GM21786 (cell line): ENCODE measurements around the gene BICD2.

Experiments
- ATAC-seq: cut with Tn5 transposase; IDR thresholded peaks from one replicate; pipeline ENCODE4 v1.9.1; 2021; ENCODE audit not compliant: unreplicated experiment

Gene BICD2

DNA sequence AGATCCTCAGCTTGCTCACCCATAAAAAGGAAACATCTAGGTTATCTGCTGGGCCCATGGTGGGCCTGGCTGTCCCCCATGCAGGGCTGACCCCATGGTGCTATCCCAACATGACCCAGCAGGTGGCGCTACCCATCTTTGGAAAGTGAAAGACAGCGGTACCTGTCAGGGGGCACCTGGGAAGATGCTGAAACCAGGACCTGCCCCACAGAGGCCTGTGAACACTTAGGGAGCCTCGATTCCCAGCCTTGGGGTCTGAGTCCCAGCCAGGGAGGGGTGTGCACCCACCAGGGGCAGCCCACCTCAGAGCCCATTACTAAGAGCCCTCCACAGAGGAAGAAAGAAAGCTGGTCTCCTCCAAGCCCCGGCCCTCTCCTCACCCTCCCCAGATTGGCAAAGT, 48.1 kb downstream of the BICD2 start:
- ATAC-seq: no peak

DNA sequence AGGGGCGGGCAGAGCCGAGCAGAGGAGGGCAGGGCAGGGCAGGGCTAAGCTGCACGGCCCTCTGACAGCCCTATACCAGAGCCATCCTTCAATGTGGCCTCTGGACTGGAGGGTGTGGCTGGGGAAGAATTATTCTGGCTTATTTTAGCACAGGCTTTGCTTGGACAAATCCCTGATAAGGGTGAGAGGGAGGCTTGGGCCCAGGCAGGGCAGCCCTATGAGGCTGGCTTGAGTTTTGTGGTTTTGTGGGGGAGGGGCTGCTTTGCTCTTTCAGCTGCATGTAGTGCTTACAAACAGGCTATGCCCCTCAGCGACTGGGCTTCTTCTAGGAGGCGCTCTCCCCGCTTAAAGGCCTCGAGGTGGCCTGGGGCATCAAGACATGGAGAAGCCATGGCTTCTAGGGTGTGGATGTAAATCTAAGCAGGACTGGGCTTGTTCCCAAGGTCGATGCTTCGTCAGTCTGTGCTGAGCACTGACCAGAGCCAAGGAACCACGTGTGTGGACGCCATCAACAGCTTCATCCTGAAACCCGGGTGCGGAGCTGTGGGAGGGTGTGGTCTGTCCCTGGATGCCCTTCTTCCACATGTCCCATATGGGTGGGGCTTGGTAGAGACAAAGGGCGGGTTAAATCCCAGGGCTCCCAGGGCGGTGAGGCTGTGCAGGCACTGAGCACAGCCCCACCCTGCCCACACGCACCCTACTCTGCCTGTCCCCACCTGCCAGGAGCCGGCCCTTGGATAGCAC, 49.0 kb downstream of the BICD2 start:
- no peak for ATAC-seq

- no peak for ATAC-seq
Measured at GRCh38 chr9:92714787-92715487, 49.7 kb downstream of the BICD2 start.

GRCh38 chr9:92714016-92714415, 50.6 kb downstream of the BICD2 start:
- ATAC-seq: no peak

DNA sequence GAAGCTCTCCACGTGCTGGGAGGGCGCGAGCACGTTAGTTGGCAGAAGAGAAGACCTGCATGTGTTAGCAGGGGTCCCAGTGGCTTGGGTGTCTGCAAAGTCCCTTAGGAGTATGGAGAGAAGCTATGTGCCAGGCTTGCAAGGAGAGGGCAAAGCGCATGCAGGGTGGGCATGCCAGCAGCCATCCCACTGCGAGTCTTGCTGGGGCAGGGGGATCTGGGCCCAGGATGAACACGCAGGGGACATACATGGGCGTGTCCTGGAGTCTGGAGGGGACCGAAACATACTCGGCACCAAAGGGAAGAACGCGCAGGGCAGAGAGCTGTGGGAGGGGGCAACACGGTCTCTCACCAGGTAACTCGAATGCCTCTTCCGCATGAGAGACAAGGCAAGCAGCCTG, 51.1 kb downstream of the BICD2 start:
- no peak for ATAC-seq

DNA sequence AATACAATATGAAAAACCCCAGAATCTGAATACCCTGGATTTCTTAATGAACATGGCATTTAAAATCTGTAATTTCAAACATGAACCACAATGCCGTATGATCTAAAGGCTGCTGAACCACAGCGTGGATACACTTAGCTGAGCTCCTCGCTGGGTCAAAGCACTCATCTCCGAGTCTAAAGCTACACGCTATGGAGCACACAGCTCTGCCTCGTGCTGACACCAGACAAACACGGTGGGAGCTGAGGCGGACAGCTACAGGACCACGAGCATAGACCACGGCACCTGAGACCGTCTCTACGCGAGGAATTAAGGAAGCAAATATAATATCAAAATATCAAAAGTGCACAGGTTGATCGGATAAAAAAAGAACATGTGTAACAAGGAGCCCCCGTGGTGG, 51.9 kb downstream of the BICD2 start:
- no peak for ATAC-seq

GRCh38 chr9:92711844-92712243, 52.8 kb downstream of the BICD2 start:
- ATAC-seq: no peak

DNA sequence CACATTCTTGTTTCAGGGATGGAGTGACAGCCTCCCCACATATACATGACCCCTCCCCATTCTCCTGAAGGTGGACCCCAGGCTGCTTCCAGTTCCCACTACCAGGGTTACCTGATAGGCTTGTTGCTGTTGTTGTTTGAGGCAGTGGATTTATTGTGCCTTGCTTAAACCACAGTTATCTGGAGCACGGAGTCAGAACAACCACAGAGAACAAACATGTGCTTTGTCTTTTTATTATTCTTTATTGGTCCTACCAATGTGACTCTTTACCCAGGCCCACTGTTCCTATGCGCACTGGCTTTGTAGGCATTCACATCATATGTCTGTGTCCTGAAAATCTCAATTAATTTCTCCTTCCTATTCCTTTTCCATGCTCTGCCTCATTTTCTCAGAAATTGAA, 53.5 kb downstream of the BICD2 start:
- ATAC-seq: no peak

DNA sequence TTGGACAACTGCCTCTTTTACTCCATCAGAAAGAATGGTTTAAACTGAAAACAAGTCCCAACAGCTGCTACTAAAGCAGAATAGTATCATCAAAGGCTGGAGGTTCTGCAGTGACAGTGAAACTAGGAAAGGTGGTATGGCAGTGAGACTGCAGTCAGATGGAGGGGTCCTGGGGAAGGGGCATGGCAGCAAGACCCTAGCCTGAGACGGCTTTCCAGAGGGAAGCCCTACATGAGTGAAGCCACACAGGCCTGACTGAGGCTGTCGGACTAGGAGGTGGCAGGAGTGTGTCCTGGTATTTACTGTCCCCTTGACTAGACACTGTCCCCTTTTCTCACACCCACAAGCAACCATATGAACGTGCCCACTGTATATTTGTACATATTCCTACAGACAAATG, 54.3 kb downstream of the BICD2 start:
- no peak for ATAC-seq

DNA sequence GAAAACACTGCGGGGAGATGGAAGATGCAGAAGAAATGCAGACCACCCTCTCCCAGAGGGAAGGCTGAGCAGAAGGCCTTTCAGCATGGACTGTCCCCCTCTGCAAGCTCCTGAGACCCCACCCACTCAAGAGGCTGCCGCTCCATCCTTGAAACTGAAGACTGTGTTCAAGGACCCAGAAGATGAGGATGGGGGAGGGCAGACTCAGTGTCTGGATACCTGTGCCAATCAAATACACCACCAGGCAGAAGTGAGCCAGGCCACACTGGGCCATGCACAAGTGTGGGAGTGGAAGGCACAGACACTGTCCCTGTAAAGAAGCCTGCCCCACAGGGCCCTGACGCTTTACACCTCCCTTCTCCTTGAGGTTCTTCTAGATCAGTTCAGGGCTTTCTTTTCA, 54.7 kb downstream of the BICD2 start:
- no peak for ATAC-seq

GRCh38 chr9:92709240-92709639, 55.4 kb downstream of the BICD2 start:
- no peak for ATAC-seq

DNA sequence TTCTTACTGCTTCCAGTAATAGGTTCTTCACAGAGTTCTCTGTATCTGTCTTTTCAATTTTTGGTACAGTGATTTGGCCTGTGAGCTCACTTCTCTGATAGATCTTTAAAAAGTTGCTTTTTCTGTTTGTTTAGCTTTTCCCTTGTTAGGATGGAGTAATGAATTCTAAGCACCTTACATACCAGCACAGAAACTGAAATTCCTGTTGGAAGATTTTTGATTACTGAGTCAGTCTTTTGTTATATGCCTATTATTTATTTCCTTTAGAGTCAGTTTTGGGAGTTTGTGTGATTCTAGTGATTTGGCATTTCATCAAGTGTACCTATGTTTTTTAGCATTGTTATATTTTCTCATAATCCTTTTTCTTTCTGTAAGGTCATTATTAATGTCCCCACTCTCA, 57.1 kb downstream of the BICD2 start:
- ATAC-seq: no peak

- ATAC-seq: peak; percentile 64
Measured at GRCh38 chr9:92706218-92706940, 58.3 kb downstream of the BICD2 start.

- ATAC-seq: no peak
Measured at GRCh38 chr9:92704528-92704927, 60.1 kb downstream of the BICD2 start.

- no peak for ATAC-seq
Measured at GRCh38 chr9:92696619-92697018, 68.0 kb downstream of the BICD2 start.

DNA sequence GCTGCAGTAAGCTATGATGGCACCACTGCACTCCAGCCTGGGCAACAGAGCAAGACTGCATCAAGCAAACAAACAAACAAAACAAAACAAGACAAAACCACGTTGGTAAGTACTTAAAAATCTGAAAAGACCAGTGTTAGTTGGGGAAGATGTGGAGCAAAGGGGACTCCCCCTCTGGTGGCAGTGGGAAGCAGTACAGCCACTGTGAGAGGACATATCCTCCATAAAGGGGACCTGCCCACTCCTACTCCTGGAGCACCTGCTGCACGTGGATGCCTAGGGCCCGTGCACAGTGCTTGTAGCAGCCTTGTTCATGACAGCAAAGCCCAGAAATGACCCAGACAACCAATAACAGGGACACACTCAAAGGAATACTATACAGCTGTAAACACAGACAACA, 77.7 kb downstream of the BICD2 start:
- no peak for ATAC-seq

GRCh38 chr9:92685022-92685421, 79.6 kb downstream of the BICD2 start:
- no peak for ATAC-seq

DNA sequence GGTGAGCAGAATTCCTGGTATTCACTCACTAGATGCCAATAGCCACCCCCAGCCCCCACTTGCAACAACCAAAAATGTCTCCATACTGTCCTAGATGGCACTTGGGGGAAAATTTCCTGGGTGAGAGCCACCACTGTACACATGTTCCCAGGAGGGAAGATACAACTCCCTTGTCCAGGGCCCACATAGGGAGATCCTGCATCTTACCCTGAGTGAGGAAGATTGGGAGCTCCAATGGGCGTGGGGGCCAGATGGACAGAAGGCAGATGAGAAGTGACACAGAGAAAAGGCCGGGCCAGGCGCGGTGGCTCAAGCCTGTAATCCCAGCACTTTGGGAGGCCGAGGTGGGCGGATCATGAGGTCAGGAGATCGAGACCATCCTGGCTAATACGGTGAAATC, 82.4 kb downstream of the BICD2 start:
- no peak for ATAC-seq

- no peak for ATAC-seq
Measured at GRCh38 chr9:92680166-92681119, 84.2 kb downstream of the BICD2 start.

DNA sequence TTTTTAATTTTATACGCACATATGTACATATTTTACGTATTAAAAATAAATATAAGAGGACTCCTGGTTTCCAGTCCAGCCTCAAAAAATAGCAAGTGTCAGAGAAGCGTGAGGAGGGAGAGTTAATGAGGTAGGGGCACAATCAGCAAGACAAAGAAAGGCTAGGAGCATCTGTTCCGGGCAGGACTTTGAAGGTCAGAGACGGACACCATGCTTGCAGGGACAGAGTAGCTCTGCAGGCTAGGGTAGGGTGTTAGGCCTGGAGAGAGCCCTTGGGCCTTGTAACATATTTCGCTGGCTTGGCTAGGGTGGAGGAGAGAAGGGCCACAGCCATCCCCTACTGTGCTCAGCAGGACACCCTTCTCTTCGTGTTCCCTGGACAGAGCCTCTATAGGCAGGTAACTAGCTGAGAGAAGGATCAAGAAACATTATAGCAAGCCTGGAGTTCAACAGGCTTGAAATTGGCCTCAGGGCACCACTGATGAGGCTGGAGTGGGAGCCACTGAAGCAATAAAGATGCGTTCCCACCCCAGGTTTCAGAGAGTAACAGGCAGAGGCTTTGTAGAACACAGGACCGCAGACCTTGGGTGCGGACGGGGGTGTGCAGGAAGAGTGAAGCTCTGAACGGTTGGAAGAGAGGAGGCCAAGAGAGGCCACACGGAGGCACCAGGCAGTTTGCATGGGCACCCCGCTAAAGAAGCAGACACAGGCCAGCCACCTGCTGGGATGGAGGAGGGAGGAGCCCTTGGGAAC, 85.0 kb downstream of the BICD2 start:
- no peak for ATAC-seq
